GM21576 (cell line): ENCODE results near the gene FAM110C.
"Not testable (repeated sequence)": the region's sequence is repeated elsewhere in the genome, so short reads cannot be mapped to it uniquely, and the experiment has no call there.

Source experiments
- ATAC-seq: cut with Tn5 transposase; IDR thresholded peaks from one replicate; pipeline ENCODE4 v1.9.1; 2021; ENCODE audit warnings: mild to moderate bottlenecking, moderate library complexity; ENCODE audit not compliant: unreplicated experiment

The FAM110C gene

GRCh38 chr2:44748-45341 is 1.5 kb downstream of the FAM110C start:
- no peak for ATAC-seq

DNA sequence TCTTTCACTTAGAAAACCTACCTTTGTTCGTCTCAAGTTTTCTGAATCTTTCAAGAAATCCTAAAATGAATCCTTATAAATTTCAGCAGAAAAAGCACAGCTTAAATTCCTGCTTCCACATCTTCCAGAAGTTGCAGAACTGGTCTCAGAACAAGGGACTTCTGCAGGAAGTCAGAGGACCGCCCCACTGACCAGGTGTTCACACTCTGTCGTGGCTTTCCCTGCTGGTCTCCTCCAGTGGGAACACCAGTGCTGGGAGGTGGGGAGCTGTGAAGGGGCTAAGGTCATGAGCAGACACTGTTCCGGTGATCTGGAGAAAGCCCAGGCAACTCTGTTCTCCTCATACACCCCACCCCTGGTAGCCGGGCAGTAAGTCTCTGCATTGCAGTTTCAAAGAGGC is 3.5 kb downstream of the FAM110C start:
- no peak for ATAC-seq

DNA sequence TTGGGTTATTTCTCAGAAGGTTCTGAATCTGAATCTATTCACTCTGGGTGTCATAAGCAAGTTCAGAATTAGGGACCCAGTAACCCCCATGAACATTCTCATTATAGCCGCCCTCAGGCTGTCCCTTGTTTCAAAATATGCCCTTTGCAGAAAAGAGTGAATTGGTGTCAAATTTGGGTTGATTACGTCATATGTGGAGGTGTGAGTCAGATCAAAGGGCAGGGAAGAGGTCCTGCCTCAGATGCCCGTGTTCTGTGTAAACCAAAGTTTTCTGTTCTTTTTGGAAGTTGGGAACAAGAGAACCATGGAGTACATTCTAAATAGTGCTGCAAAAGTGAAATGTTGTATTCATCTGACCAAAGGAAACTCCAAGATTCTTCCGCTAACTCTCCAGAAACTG is 5.8 kb downstream of the FAM110C start:
- no peak for ATAC-seq

DNA sequence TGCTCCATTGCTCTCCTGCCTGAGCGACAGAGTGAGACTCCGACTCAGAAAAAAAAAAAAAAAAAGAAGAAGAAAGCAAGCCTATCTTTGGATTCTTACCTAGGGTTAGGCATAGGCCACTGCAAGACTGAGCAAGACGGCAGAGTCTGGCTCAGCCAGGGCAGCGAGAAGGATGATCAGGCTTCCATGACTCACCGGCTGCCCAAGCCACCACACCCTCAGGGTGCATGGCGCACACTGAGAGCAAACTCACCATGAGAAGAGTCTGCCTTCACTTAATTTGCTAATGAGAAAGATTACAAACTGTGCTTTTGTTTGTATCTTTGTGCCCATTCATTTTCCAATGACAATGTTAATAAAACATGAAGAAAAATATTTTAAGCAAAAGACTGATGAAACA is 8.2 kb downstream of the FAM110C start:
- ATAC-seq = no peak

GRCh38 chr2:36318-36717 is 10.0 kb downstream of the FAM110C start:
- ATAC-seq = no peak

- no peak for ATAC-seq
These were observed 10.5 kb downstream of the FAM110C start for GRCh38 chr2:35852-36251.

DNA sequence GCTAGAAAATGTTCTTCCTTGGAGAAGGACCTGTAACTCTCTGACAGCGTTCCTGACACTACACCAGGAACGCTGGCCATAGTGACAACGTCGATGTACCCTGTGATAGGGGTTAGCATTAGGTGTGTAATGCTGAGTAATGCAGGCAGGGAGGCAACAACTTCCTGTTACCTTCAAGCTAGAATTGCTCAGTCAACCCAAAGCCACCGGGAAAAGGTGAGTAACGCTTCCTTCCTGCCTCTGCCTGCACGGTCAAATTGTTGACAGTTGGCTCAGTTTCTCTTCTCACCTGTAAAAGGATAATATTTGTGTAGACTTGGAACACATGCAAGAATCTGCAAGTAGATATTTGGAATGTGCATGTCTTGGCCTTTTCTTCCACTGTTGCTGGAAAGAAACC is 12.7 kb downstream of the FAM110C start:
- ATAC-seq = no peak

DNA sequence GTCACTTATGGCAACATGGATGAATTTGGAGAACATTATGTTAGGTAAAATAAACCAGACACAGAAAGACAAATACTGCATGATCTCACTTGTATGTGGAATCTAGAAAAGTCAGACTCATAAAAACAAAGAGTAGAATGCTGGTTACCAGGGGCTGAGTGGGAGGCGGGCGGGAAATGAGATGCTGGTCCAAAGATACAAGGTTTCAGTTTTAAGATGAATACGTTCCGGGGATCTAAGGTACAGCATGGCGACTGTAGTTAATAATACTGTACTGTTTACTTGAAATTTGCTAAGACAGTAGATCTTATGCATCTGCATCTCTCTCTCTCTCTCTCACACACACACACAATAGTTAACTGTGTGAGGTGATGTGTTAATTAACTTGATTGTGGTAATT is 14.2 kb downstream of the FAM110C start:
- no peak for ATAC-seq

DNA sequence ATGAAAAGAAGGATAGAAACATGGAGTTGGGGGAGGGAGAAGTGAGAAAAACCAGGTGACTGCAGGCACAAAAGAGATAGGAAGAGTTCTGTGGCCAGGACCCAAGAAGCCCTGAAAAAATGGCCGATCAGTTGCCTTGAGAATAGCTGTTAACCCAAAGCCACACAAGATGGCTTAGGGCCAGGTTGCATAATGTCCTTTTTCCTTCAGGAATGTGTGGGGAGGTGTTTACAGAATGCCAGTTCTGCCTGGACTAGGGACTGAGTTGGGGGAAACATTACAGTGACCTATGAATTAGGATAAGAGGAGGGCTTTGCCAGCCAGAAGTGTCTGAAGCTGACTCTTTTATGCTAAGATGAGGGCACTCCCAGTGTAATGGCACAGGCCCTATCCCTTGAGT is 17.1 kb downstream of the FAM110C start:
- ATAC-seq = no peak

GRCh38 chr2:28406-28975 is 17.8 kb downstream of the FAM110C start:
- no peak for ATAC-seq

DNA sequence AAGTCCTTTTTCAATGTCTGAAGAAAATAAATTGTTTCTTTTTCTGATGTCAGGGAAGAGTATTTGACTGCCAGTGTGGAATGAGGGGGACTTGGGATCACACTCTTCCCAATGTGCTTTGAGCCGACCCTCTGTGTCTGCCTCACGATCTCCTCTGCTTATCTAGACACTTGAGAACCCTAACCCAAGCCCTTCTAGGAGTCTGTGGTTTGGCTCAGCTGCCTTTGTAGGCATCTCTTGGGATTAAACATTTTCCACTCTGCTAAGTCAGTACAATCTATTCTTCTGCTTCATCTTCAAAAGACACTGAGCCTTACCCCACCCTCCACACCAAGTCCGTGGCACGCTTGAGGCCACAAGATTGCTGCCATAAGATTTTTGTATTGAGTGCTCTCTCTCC is 19.4 kb downstream of the FAM110C start:
- no peak for ATAC-seq

DNA sequence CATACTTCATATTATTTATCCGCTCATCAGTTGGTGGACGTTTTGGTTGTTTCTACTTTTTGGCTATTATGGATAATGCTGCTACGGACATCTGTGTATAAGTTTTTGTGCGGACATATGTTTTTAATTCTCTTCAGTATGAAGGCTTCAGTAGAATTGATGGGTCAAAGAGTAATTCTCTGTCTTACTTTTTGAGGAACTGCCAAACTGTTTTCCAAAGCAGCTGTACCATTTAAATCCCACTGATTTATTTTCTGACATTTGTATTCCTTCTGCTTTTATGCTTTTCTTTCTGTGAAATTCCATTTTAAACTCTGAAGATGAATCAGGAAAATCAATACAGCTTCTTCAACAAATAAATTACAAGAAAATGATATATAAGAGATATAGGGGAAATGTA is 20.8 kb downstream of the FAM110C start:
- ATAC-seq = no peak

GRCh38 chr2:24591-24990 is 21.7 kb downstream of the FAM110C start:
- ATAC-seq = not testable (repeated sequence)

GRCh38 chr2:24107-24506 is 22.2 kb downstream of the FAM110C start:
- ATAC-seq = peak; percentile 93

DNA sequence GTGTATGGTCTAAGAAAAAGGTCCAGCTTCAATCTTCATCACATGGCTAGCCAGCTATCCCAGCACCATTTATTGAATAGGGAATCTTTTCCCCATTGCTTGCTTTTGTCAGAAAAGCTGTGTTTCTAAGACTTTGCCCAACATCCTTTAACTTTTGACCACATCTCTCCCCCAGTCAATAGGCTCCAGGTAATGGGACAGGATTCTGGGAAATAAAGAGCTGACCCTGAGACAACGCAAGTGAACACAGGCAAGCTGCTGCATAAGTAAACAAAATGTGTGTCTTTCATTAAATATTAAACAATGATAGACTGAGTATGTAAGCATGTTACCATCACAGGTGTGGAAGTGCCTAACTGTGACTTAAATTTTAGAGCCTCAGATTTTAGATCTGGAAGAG is 23.0 kb downstream of the FAM110C start:
- no peak for ATAC-seq

DNA sequence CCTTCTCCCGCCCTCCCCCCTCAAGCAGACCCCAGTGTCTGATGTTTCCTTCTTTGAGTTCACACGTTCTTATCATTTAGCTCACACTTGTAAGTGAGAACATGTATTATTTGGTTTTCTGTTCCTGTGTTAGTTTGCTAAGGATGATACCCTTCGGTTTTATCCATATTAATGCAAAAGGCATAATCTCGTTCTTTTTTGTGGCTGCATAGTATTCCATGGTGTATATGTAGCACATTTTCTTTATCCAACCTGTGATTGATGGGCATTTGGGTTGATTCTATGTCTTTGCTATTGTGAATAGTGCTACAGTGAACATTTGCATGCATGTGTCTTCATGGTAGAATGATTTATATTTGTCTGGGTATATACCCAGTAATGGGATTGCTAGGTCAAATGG is 24.1 kb downstream of the FAM110C start:
- not testable (repeated sequence) for ATAC-seq

DNA sequence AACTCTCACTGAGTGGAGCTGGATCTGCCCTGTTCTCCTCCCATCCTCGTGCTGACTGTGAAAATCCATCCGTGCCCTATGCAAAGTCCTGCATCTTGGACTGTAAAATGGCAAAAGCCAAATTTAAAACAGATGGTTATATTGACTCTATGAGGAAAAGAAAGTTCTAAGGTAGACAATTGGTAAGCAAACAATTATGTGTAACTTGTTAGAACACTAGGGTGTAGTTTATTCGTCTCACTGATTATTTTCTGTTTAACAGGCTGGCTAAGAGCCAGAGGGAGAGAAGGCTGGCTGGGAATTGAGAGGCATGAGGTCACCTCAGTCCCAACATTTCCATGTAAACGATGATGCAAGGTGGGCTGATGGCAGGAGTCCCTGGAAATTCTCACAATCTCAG is 26.0 kb downstream of the FAM110C start:
- not testable (repeated sequence) for ATAC-seq

GRCh38 chr2:19505-19904 is 26.8 kb downstream of the FAM110C start:
- no peak for ATAC-seq

DNA sequence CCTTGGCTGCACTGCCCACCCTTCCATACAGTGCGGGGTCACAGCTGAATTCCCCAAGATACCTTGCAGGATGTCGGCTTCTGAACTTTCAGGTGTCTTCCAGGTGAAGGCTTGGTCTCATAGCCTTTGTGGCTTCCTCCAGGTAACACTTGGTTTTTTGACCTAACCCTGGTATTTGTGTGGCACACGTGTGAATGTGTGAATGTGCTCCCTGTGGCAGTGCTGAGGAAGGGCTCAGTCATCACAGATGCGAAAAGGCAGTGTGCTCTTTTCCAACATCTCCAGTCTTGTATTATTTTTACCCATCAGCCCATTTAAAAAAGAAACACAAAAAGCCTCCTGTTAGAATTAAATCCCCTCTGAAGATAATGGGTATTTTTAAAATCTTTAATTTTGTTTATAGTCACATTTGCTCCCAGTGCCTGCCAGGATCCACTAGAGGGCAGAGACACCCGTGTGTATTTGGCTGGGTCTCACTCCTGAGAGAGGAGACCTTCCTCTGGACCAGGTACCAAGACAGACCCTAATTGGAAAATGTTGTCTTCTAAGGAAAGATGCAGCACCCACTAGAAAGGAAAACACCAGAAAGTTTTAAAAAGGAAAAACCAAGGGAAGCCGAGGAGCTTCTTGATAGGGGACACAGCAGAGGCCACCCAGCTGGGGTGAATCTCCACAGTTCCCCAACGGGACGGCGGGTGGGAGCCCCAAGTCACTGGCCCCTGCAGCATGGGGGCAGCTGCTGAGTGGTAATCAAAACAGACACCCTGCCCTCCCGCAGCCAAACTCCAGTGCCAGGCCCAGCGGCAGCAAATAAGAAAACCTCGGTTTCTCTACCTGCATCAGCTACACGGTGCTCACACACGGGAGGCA is 27.7 kb downstream of the FAM110C start:
- ATAC-seq = no peak

- ATAC-seq = not testable (repeated sequence)
These were observed 30.4 kb downstream of the FAM110C start for GRCh38 chr2:15916-16315.

DNA sequence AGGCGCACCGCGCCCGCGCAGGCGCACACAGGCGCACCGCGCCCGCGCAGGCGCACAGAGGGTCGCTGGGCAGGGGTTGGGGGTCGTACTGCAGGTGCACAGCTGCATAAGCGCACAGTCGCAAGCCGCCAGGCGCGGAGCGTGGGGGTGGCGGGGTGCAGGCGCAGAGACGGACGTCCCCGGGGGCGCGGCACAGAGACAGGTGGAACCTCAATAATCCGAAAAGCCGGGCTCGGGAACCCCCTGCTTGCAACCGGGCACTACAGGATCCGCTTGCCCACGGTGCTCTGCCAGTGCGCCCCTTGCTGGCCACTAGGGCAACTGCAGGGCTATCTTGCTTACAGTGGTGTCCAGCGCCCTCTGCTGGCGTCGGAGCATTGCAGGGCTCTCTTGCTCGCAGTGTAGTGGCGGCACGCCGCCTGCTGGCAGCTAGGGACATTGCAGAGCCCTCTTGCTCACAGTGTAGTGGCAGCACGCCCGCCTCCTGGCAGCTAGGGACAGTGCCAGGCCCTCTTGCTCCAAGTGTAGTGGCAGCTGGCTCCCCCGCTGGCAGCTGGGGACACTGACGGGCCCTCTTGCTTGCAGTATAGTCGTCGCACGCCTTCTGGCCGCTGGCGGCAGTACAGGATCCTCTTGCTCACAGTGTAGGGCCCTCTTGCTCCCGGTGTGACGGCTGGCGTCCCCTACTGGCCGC is 34.9 kb downstream of the FAM110C start:
- no peak for ATAC-seq
